A549 (cell line): ENCODE data around the gene PTPRN2. TPM values are rescaled to one million over a fixed set of nuclear protein-coding genes. Genes with fewer than 3 reads are reported as not detected.

Experiments
- ATAC-seq, 2 experiments: fragments of 200-7000 bp in 1 of 2; fragments of >200 bp in 1 of 2; cut with Nextera tagmentation in 1 of 2; cut with Tn5 transposase in 1 of 2; 3 replicates each; pipeline versions ENCODE4 v1.8.0 to v1.9.1; 2018 to 2020; ENCODE audit warnings: mild to moderate bottlenecking in 1 of 2, moderate library complexity in 1 of 2
- CTCF ChIA-PET: fragments of 300-600 bp; sonication (Branson Sonifier 250); formaldehyde crosslinking; extraction: SDS; loops from one replicate; lab custom pipeline; 2021; ENCODE audit warnings: antibody characterized with exemption, inconsistent platforms; lab: Yijun Ruan, JAX
- POLR2A ChIA-PET: fragments of 350-600 bp; formaldehyde crosslinking; extraction: SDS; loops from one replicate; lab custom pipeline; 2021; ENCODE audit warnings: antibody characterized with exemption, inconsistent platforms; lab: Yijun Ruan, JAX
- DNase-seq, 2 experiments: peaks; one replicate each; pipeline versions ENCODE4 v3.0.0 to v3.0.0-alpha.2; 2011 to 2016; ENCODE audit warnings: low read depth in 1 of 2, low spot score in 1 of 2
- FAIRE-seq: peaks from 2 replicates; lab custom pipeline; 2011; peaks lifted over from hg19 to GRCh38; lab: Jason Lieb, UNC
- H3K27ac ChIP-seq, 2 experiments: fragments of >200 bp; sonication (Bioruptor Twin); formaldehyde crosslinking; 3 replicates each; pipeline ENCODE4 v1.5.1; 2016 to 2017
- H3K4me1 ChIP-seq: fragments of >200 bp; sonication (Bioruptor Twin); formaldehyde crosslinking; 3 replicates; pipeline ENCODE4 v1.6.1; 2016
- H3K4me2 ChIP-seq: fragments of >200 bp; sonication (Bioruptor Twin); formaldehyde crosslinking; 3 replicates; pipeline ENCODE4 v1.6.1; 2016
- H3K4me3 ChIP-seq: fragments of >200 bp; sonication (Bioruptor Twin); formaldehyde crosslinking; 3 replicates; pipeline ENCODE4 v1.5.1; 2016
- H3K9me3 ChIP-seq: fragments of >200 bp; sonication (Bioruptor Twin); formaldehyde crosslinking; 3 replicates; pipeline ENCODE4 v1.6.1; 2016
- CHD2 ChIP-seq: fragments of 150-350 bp; IDR thresholded peaks from 2 replicates; pipeline ENCODE4 v1.6.1; 2014; ENCODE audit warnings: low read length; ENCODE audit not compliant: partially characterized antibody
- CHD4 ChIP-seq: fragments of 200-600 bp; sonication (generic); IDR thresholded peaks from 2 replicates; pipeline ENCODE4 v1.6.1; 2016; ENCODE audit warnings: antibody characterized with exemption, mild to moderate bottlenecking, borderline replicate concordance
- EHF ChIP-seq: fragments of 250-450 bp; sonication (Bioruptor Pico); IDR thresholded peaks from 2 replicates; pipeline ENCODE4 v1.5.0; 2020; ENCODE audit warnings: mild to moderate bottlenecking
- EHMT2 ChIP-seq: fragments of 200-600 bp; sonication (generic); IDR thresholded peaks from 2 replicates; pipeline ENCODE4 v1.6.1; 2016; ENCODE audit warnings: antibody characterized with exemption, low read depth, mild to moderate bottlenecking, moderate library complexity
- FOSB ChIP-seq: fragments of 250-450 bp; sonication (Bioruptor Pico); IDR thresholded peaks from 2 replicates; pipeline ENCODE4 v1.5.0; 2020; ENCODE audit warnings: mild to moderate bottlenecking, moderate library complexity
- HEYL ChIP-seq: fragments of 250-450 bp; sonication (Bioruptor Pico); IDR thresholded peaks from 2 replicates; pipeline ENCODE4 v1.8.0; 2021; ENCODE audit warnings: mild to moderate bottlenecking, moderate library complexity
- HMGXB4 ChIP-seq: fragments of 250-450 bp; sonication (Bioruptor Pico); IDR thresholded peaks from 2 replicates; pipeline ENCODE4 v1.5.0; 2021; ENCODE audit warnings: mild to moderate bottlenecking, moderate library complexity, borderline replicate concordance
- HOXB13 ChIP-seq: fragments of 250-450 bp; sonication (Bioruptor Pico); IDR thresholded peaks from 2 replicates; pipeline ENCODE4 v1.5.0; 2020; ENCODE audit warnings: low read depth, mild to moderate bottlenecking, moderate library complexity
- KDM1A ChIP-seq: fragments of 200-600 bp; sonication (generic); IDR thresholded peaks from 2 replicates; pipeline ENCODE4 v1.6.1; 2016; ENCODE audit warnings: low read depth, mild to moderate bottlenecking
- KDM5A ChIP-seq: fragments of 200-600 bp; sonication (generic); IDR thresholded peaks from 2 replicates; pipeline ENCODE4 v1.6.1; 2016; ENCODE audit warnings: antibody characterized with exemption, mild to moderate bottlenecking
- NFE2L2 ChIP-seq: fragments of 150-350 bp; conservative IDR thresholded peaks from 2 replicates; pipeline ENCODE4 v1.6.1; 2014; ENCODE audit warnings: low read length
- NR3C1 ChIP-seq: fragments of >200 bp; sonication (Bioruptor Twin); formaldehyde crosslinking; IDR thresholded peaks from 3 replicates; pipeline ENCODE4 v1.6.1; 2017
- POLR2A ChIP-seq: IDR thresholded peaks from 2 replicates; pipeline ENCODE4 v1.6.1; 2012; ENCODE audit warnings: mild to moderate bottlenecking, low read length
- RNF2 ChIP-seq: fragments of 200-600 bp; sonication (generic); IDR thresholded peaks from 2 replicates; pipeline ENCODE4 v1.6.1; 2016; ENCODE audit warnings: low read depth, mild to moderate bottlenecking, antibody characterized with exemption, moderate library complexity, borderline replicate concordance
- WGBS: methylation state at CpG from one replicate; pipeline ENCODE4 v1.1.6; 2017; ENCODE audit errors: missing lambda C conversion rate; 5-methylcytosine and 5-hydroxymethylcytosine counted together
- polyA plus RNA-seq, 4 experiments: library from polyadenylated mRNA; depleted of rRNA in 3 of 4; stranded (reverse); fragments of >200 nt; fragmentation: RNase III in 1 of 4; extraction: RNeasy Plus Mini Kit Qiagen cat#74134 plus additional on column Dnase treatment in 1 of 4; gene quantifications; 2 replicates in 3 of 4; 3 replicates in 1 of 4; pipeline ENCODE4 v1.2.3, GENCODE V29; 2011 to 2017
- TF ChIP-seq, protein P1 (sequence below): IDR thresholded peaks from 2 replicates; pipeline ENCODE4 v1.6.1; 2012; ENCODE audit warnings: low read depth, borderline replicate concordance
- TF ChIP-seq, protein P2 (sequence below): IDR thresholded peaks from 2 replicates; pipeline ENCODE4 v1.6.1; 2012

PTPRN2 gene
- polyA plus RNA-seq, 2 of the 4 experiments (the other 2 are of a cell fraction) = 0.41 to 1.2 TPM

GRCh38 chr7:157645539-157645938 is 942.1 kb downstream of the PTPRN2 start:
- WGBS = 39% methylated on average over 12 of the region's 12 CpGs
- ChIA-PET POLR2A (no interaction called here), CTCF (no interaction called here)
- Histone ChIP-seq H3K9me3 (peaks cover 13% of the 10 kb centered on the region), H3K4me2 (no peak overlapping the region), H3K4me1 (no peaks in the 10 kb centered on the region)
- TF ChIP-seq, protein P1, sequence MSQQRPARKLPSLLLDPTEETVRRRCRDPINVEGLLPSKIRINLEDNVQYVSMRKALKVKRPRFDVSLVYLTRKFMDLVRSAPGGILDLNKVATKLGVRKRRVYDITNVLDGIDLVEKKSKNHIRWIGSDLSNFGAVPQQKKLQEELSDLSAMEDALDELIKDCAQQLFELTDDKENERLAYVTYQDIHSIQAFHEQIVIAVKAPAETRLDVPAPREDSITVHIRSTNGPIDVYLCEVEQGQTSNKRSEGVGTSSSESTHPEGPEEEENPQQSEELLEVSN = no peak
- TF ChIP-seq, all 56 proteins: peak for 0
- FAIRE-seq (no peak), ATAC-seq (no peak), DNase-seq (no peak)
- H3K4me3 ChIP-seq = no peak overlapping the region
- H3K27ac ChIP-seq = no peak overlapping the region

GRCh38 chr7:157644946-157645345 is 942.7 kb downstream of the PTPRN2 start:
- no peak overlapping the region for H3K27ac ChIP-seq
- ATAC-seq (no peak), DNase-seq (no peak), FAIRE-seq (no peak)
- POLR2A ChIA-PET = no interaction called here
- no peak overlapping the region for H3K4me3 ChIP-seq
- WGBS = 54% methylated on average over 12 of the region's 12 CpGs
- H3K4me2 ChIP-seq = no peak overlapping the region
- H3K4me1 ChIP-seq = no peaks in the 10 kb centered on the region
- no peak for TF ChIP-seq EHF (CRISPR knock-in tag)
- no peak for TF ChIP-seq NFE2L2
- TF ChIP-seq HOXB13 (CRISPR knock-in tag) = no peak
- no peak for TF ChIP-seq EHMT2
- TF ChIP-seq NR3C1 = no peak
- H3K9me3 ChIP-seq = peaks cover 19% of the 10 kb centered on the region
- CTCF ChIA-PET = interaction anchor here (1.3 kb wide), 1 partner anchor 18 kb away, joined by 3 read pairs; no protein-coding TSS in a partner anchor

DNA sequence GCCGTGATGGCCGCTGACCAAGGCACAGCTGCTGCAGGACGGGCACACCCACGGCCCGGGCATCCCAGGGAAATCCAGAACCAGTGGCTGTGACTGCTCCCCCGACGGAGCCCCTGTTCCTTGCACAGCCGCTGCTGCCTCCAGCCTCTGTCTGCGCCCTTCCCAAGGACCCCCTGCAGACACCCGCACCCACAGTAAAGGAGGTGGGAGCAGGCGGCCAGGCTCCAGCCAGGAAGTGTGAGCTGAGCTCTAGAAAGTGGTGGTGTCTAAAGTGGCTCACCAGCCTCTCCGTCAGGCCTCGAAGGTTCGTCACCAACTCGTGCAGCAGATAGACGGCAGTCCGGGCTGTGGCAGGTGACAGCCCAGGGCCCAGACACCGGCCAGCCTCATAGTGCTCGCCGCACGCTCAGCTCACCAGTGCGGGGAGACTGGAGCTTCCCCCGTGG is 944.1 kb downstream of the PTPRN2 start:
- H3K27ac ChIP-seq = no peak overlapping the region
- ChIA-PET POLR2A (no interaction called here), CTCF (interaction anchor here (0.6 to 1.3 kb wide), 2 partner anchors 19 to 61 kb away, joined by 3 read pairs; no protein-coding TSS in a partner anchor)
- ATAC-seq = no peak
- peaks cover 31% of the 10 kb centered on the region for H3K9me3 ChIP-seq
- no peaks in the 10 kb centered on the region for H3K4me1 ChIP-seq
- no peak overlapping the region for H3K4me3 ChIP-seq
- no peak overlapping the region for H3K4me2 ChIP-seq
- no peak for TF ChIP-seq KDM5A
- no peak for TF ChIP-seq RNF2
- no peak for TF ChIP-seq NR3C1
- TF ChIP-seq, protein P2, sequence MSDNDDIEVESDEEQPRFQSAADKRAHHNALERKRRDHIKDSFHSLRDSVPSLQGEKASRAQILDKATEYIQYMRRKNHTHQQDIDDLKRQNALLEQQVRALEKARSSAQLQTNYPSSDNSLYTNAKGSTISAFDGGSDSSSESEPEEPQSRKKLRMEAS = no peak
- TF ChIP-seq POLR2A = no peak
- TF ChIP-seq HEYL (CRISPR knock-in tag) = no peak
- no peak for TF ChIP-seq FOSB (CRISPR knock-in tag)
- TF ChIP-seq KDM1A = no peak
- no peak for FAIRE-seq
- 43% methylated on average over 20 of the region's 23 CpGs for WGBS
- DNase-seq = no peak

GRCh38 chr7:157641866-157642265 is 945.8 kb downstream of the PTPRN2 start:
- ChIA-PET CTCF (no interaction called here), POLR2A (no interaction called here)
- no peak for DNase-seq
- H3K4me2 ChIP-seq = no peak overlapping the region
- no peak for TF ChIP-seq HMGXB4
- no peak for TF ChIP-seq EHMT2
- no peak for TF ChIP-seq CHD4
- TF ChIP-seq CHD2 = no peak
- TF ChIP-seq, all 56 proteins: peak for 0
- H3K4me3 ChIP-seq = no peak overlapping the region
- peaks cover 37% of the 10 kb centered on the region for H3K9me3 ChIP-seq
- no peak for ATAC-seq
- WGBS = 38% methylated on average over 8 of the region's 8 CpGs
- no peak overlapping the region for H3K27ac ChIP-seq
- H3K4me1 ChIP-seq = no peaks in the 10 kb centered on the region
- FAIRE-seq = no peak
